K562 (cell line): ENCODE measurements around the gene TXNDC9. TPM values are rescaled to one million over a fixed set of nuclear protein-coding genes. Genes with fewer than 3 reads are reported as not detected.

Experiments
- ATAC-seq: fragments of 200-7000 bp; cut with Tn5 transposase; 3 replicates; pipeline ENCODE4 v1.9.1; 2020; ENCODE audit warnings: moderate library complexity
- BruUV-seq: library from RNA; stranded (reverse); fragments of 400-500 nt; replicated peaks from 2 replicates; lab custom pipeline; 2021; lab: Mats Ljungman, UMichigan
- CTCF ChIA-PET: fragments of 300-600 bp; formaldehyde crosslinking; extraction: SDS; loops from one replicate; lab custom pipeline; 2021; ENCODE audit warnings: low intra/inter-chr PET ratio; lab: Yijun Ruan, JAX
- POLR2A ChIA-PET: fragments of 300-600, 350-650 bp; sonication (Branson Sonifier 250); formaldehyde crosslinking; extraction: SDS; loops from one replicate; lab custom pipeline; 2021; ENCODE audit warnings: antibody characterized with exemption, inconsistent platforms; lab: Yijun Ruan, JAX
- DNase-seq, 4 experiments: peaks; one replicate each; pipeline versions ENCODE4 v3.0.0 to v3.0.0-alpha.2; 2011 to 2018; ENCODE audit warnings: low spot score in 3 of 4, mixed read lengths in 3 of 4; ENCODE audit errors: extremely low read depth in 1 of 4
- FAIRE-seq: peaks from 2 replicates; lab custom pipeline; 2011; peaks lifted over from hg19 to GRCh38; lab: Jason Lieb, UNC
- H2AFZ ChIP-seq: 2 replicates; pipeline ENCODE4 v1.6.0; 2011; ENCODE audit warnings: low read depth, low read length, control low read depth, inconsistent platforms
- H3K27ac ChIP-seq: fragments of 200-600 bp; 3 replicates; pipeline ENCODE4 v1.8.0; 2011; ENCODE audit warnings: low read depth, mild to moderate bottlenecking, control low read depth, inconsistent platforms, low read length, moderate library complexity, mixed read lengths; ENCODE audit errors: extremely low read depth
- H3K27me3 ChIP-seq, 2 experiments: fragments of 300-600 bp in 1 of 2; 2 replicates in 1 of 2; 3 replicates in 1 of 2; pipeline versions ENCODE4 v1.6.0 to v1.8.0; 2011; ENCODE audit warnings: inconsistent platforms in 2 of 2, low read length in 2 of 2, mild to moderate bottlenecking in 1 of 2, mixed read lengths in 1 of 2, moderate library complexity in 1 of 2; ENCODE audit not compliant: control insufficient read depth in 2 of 2, insufficient read depth in 2 of 2
- H3K36me3 ChIP-seq: fragments of 300-600 bp; 3 replicates; pipeline ENCODE4 v1.8.0; 2011; ENCODE audit warnings: mild to moderate bottlenecking, low read length, inconsistent platforms; ENCODE audit not compliant: control insufficient read depth, insufficient read depth
- H3K4me1 ChIP-seq, 2 experiments: fragments of 200-600 bp in 1 of 2; replicated peaks in 1 of 2; 2 replicates in 1 of 2; 3 replicates in 1 of 2; pipeline versions ENCODE4 v1.5.1 to v1.8.0; 2011; ENCODE audit warnings: inconsistent platforms in 2 of 2, low read length in 2 of 2, mild to moderate bottlenecking in 1 of 2, mixed read lengths in 1 of 2, moderate library complexity in 1 of 2; ENCODE audit not compliant: control insufficient read depth in 2 of 2, insufficient read depth in 2 of 2
- H3K4me2 ChIP-seq: 2 replicates; pipeline ENCODE4 v1.6.1; 2011; ENCODE audit warnings: low read length, control low read depth, inconsistent platforms, mixed read lengths; ENCODE audit not compliant: insufficient read depth
- H3K4me3 ChIP-seq: fragments of 200-600 bp; sonication (generic), shearing (Covaris generic); 2 replicates; pipeline ENCODE4 v1.5.1; 2016; ENCODE audit warnings: control low read depth, inconsistent platforms
- H3K79me2 ChIP-seq: fragments of 200-600 bp; 3 replicates; pipeline ENCODE4 v1.8.0; 2011; ENCODE audit warnings: low read length, inconsistent platforms; ENCODE audit not compliant: control insufficient read depth, insufficient read depth
- H3K9ac ChIP-seq, 2 experiments: 2 replicates each; pipeline versions ENCODE4 v1.6.0 to v1.6.1; 2011; ENCODE audit warnings: low read depth in 2 of 2, low read length in 2 of 2, control low read depth in 1 of 2, inconsistent platforms in 1 of 2, mild to moderate bottlenecking in 1 of 2, mixed read lengths in 1 of 2; ENCODE audit not compliant: insufficient read depth in 1 of 2
- H3K9me1 ChIP-seq: one replicate; pipeline ENCODE4 v1.6.0; 2011; ENCODE audit warnings: inconsistent platforms, mild to moderate bottlenecking, low read length, moderate library complexity; ENCODE audit not compliant: control insufficient read depth, insufficient read depth
- H3K9me3 ChIP-seq: replicated peaks from 2 replicates; pipeline ENCODE4 v1.5.1; 2011; ENCODE audit warnings: low read depth, low read length, inconsistent platforms; ENCODE audit not compliant: control insufficient read depth, insufficient read depth
- H4K20me1 ChIP-seq: replicated peaks from 2 replicates; pipeline ENCODE4 v1.6.1; 2011; ENCODE audit warnings: low read length, inconsistent platforms, mixed read lengths; ENCODE audit not compliant: control insufficient read depth, insufficient read depth
- CREM ChIP-seq: IDR thresholded peaks from 2 replicates; pipeline ENCODE4 v1.6.1; 2014; ENCODE audit warnings: antibody characterized with exemption, low read depth
- EWSR1 ChIP-seq: fragments of 450-650 bp; IDR thresholded peaks from 2 replicates; pipeline ENCODE4 v1.6.1; 2018; ENCODE audit warnings: borderline replicate concordance, mild to moderate bottlenecking, low read depth, moderate library complexity; ENCODE audit not compliant: partially characterized antibody
- FOXP1 ChIP-seq: sonication (generic); formaldehyde crosslinking; IDR thresholded peaks from 2 replicates; pipeline ENCODE4 v1.8.0; 2022; ENCODE audit warnings: mild to moderate bottlenecking, missing genetic modification reagents
- GTF2A2 ChIP-seq: IDR thresholded peaks from 2 replicates; pipeline ENCODE4 v1.6.1; 2016; ENCODE audit warnings: mild to moderate bottlenecking, missing genetic modification characterization, missing compliant biosample characterization
- HBP1 ChIP-seq: fragments of 450-650 bp; formaldehyde crosslinking; IDR thresholded peaks from 2 replicates; pipeline ENCODE4 v1.4.0; 2022; ENCODE audit warnings: missing genetic modification characterization
- IRF9 ChIP-seq: fragments of 450-650 bp; IDR thresholded peaks from 2 replicates; pipeline ENCODE4 v1.6.1; 2016; ENCODE audit warnings: missing biosample characterization, missing genetic modification characterization
- POLR3G ChIP-seq: IDR thresholded peaks from 2 replicates; pipeline ENCODE4 v1.6.1; 2011; ENCODE audit not compliant: insufficient read length, insufficient replicate concordance; ENCODE audit errors: extremely low read depth
- ZNF23 ChIP-seq: fragments of 250-450 bp; sonication (Bioruptor Pico); IDR thresholded peaks from 2 replicates; pipeline ENCODE4 v1.4.0; 2020; ENCODE audit warnings: mild to moderate bottlenecking
- WGBS: fragments of 100-300 bp; shearing (Covaris generic); methylation state at CpG from one replicate; pipeline ENCODE4 v1.1.6; 2016; ENCODE audit warnings: low coverage, mixed read lengths; ENCODE audit not compliant: insufficient coverage; ENCODE audit errors: missing lambda C conversion rate; 5-methylcytosine and 5-hydroxymethylcytosine counted together
- in situ Hi-C: fragments of 300-500 bp; cut with MboI; formaldehyde crosslinking; loops from 4 replicates; pipeline ENCODE4 v1.15.0; 2018; ENCODE audit warnings: inconsistent platforms, mixed read lengths
- intact Hi-C: fragments of 100-400 bp; cut with micrococcal nuclease; formaldehyde crosslinking; loops from 2 replicates; pipeline ENCODE4 v1.14.2; 2022
- polyA plus RNA-seq, 8 experiments: library from polyadenylated mRNA; depleted of rRNA in 4 of 8; stranded (reverse) in 5 of 8; unstranded in 3 of 8; fragments of >200 nt; fragmentation: Nextera tagmentation in 2 of 8; fragmentation: Illumina TruSeq in 1 of 8; extraction: Ambion mirVana in 2 of 8; extraction: Trizol in 1 of 8; gene quantifications; 2 replicates each; pipeline versions ENCODE4 v1.2.1 to v1.2.3, GENCODE V29; 2011 to 2014; ENCODE audit warnings: inconsistent platforms in 1 of 8, missing spikeins in 1 of 8
- total RNA-seq, 7 experiments: library from RNA; depleted of rRNA in 6 of 7; stranded (reverse); fragments of >200 nt in 6 of 7; fragmentation: Illumina TruSeq in 2 of 7; extraction: Trizol in 2 of 7; gene quantifications; 2 replicates each; pipeline versions ENCODE4 v1.2.1 to v1.2.3, GENCODE V29; 2011 to 2021; ENCODE audit warnings: low replicate concordance in 1 of 7

TXNDC9 gene
- total and polyA plus RNA-seq, 9 of the 15 experiments (the other 6 are each of a cell fraction or from before 2014, with no cell fraction given): 37.5 to 211 (median 65.5) TPM

GRCh38 chr2:99335911-99336803 lies at the start of gene TXNDC9 (continued):
- TF ChIP-seq HBP1 (CRISPR knock-in tag) (no peak), POLR3G (no peak), FOXP1 (CRISPR knock-in tag) (no peak), GTF2A2 (tag) (no peak), EWSR1 (no peak), CREM (peak; percentile 85), IRF9 (tag) (peak; percentile 63)

- Histone ChIP-seq H3K9me1 (no peaks in the 10 kb centered on the region), H2AFZ (no peak overlapping the region), H3K27me3 (no peaks in the 10 kb centered on the region), H3K27ac (no peak overlapping the region), H3K36me3 (peaks cover 88% of the 10 kb centered on the region), H3K9ac (no peak overlapping the region), H3K79me2 (no peaks in the 10 kb centered on the region; the same call in 2 of the 3 replicates), H3K4me1 (no peaks in the 10 kb centered on the region), H3K4me3 (no peak overlapping the region), H3K9me3 (no peaks in the 10 kb centered on the region)
- CTCF ChIA-PET: no interaction called here
- in situ Hi-C loops: no loop called here
- WGBS: 95% methylated on average over 2 of the region's 2 CpGs
- POLR2A ChIA-PET: interaction anchor here (1.5 kb wide), 1 partner anchor 39 kb away, joined by 3 read pairs; no protein-coding TSS in a partner anchor
- no peak for DNase-seq
- no peak for FAIRE-seq
- no TSS peak for BruUV-seq
- intact Hi-C loops: no loop called here
- ATAC-seq: no peak
- no peak for TF ChIP-seq ZNF23 (CRISPR knock-in tag)
- TF ChIP-seq, all 486 proteins: peak for 0
- Histone ChIP-seq H4K20me1 (no peaks in the 10 kb centered on the region), H3K4me2 (no peak overlapping the region)
Observed at GRCh38 chr2:99382143-99382542, 46.0 kb upstream of the TXNDC9 start.
